Activated CD4-positive, CD25-positive, alpha-beta regulatory T cell (primary cell): ENCODE data around the gene SPZ1.
"Not testable (repeated sequence)": the region's sequence is repeated elsewhere in the genome, so short reads cannot be mapped to it uniquely, and the experiment has no call there.

ENCODE experiments used
- DNase-seq, 4 experiments: peaks; one replicate each; lab custom pipeline; 2025; lab: John Stamatoyannopoulos, UW

SPZ1 gene, protein sequence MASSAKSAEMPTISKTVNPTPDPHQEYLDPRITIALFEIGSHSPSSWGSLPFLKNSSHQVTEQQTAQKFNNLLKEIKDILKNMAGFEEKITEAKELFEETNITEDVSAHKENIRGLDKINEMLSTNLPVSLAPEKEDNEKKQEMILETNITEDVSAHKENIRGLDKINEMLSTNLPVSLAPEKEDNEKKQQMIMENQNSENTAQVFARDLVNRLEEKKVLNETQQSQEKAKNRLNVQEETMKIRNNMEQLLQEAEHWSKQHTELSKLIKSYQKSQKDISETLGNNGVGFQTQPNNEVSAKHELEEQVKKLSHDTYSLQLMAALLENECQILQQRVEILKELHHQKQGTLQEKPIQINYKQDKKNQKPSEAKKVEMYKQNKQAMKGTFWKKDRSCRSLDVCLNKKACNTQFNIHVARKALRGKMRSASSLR

DNA sequence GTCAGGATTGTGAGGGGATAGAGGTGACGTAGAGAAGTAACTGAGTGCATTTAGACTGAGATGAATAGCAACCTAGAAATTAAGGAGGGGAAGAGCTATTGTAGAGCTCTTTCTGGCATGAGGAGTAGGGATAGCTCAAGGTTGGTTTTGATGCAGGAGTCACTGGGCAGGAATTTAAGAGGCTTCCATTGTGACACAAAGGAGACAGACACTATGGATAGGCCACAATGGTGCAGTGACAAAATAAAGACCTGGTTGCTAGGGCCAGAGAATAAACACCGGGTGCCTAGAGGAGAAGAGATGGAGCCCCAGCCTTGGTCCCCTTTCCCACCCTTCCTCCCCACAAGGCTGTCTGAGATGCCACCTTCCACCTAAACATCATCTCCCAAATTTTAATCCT is at the start of gene SPZ1:
Gene SPZ1 (plus strand): TSS at position 301 of the 400 bp plus-strand sequence. CDS start 214 bp downstream, outside the sequence.
- DNase-seq = no peak

DNA sequence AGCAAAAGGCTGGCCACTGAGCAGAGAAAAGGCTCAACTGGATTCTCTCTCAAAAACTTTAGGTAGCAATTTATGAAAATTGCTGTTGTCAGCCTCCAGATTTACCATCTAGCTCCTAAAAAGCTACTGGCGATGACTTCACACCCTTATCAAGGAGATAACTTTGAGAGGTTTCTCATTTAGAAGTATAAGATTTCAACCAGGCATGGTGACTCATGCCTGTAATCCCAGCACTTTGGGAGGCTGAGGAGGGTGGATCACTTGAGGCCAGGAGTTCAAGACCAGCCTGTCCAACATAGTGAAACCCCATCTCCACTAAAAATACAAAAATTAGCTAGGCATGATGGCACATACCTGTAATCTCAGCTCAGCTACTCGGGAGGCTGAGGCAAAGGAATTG is 49.3 kb upstream of the SPZ1 start:
- DNase-seq = not testable (repeated sequence)

DNA sequence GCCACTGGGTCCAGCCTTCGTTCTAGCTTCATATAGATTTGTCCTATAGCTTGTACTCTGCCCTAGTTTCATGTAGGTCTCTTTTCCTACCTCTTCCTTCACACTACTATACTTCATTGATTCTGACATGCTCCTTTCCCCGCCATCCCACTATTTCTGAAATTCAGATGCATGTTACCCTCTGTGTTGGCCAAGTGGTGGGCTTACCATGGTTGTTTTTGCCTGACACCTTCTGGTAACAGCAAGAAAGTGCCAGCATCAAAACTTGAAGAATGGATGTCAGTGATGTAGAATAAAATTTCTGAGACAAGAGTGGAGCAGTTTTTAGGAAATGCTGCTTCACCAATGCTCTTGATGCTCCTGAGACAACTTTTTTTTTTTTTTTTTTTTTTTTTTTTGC is 44.5 kb upstream of the SPZ1 start:
- DNase-seq = no peak

DNA sequence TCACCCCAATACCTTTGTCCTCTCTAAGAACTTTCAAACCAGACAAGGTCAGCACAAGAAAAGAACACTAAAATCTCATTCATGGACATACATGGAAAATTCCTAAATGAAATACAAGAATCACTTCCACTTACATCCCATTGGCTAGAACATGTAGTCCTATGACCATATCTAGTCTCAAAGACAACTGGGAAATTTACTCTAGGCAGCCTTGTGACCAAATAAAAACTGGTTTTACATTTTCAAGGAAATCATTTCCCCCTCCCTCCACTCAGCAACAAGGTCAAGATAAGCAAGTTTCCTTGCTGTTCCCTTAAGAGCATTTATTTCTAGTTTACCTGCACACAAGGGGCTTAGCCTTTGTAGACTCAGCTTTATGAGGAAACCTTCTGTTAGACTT is 43.6 kb upstream of the SPZ1 start:
- DNase-seq = no peak

DNA sequence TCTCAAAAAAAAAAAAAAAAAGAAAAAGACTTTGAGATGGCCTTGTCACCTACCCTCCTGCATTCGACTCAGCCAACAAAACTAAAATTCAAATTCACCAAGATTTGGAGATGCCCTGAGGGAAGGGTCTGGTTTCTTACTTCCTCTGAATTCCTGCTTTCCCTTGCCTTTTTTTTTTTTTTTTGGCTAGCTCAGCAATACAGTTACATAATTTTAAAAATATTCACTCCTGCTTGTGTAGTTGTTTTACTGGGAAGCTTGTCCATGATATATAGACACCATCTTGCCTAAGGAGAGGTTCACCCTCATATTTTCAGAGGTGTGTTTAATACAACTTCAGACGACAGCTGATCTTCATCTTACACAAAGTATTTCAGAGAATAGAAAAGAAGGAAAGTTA is 42.6 kb upstream of the SPZ1 start:
- no peak for DNase-seq

DNA sequence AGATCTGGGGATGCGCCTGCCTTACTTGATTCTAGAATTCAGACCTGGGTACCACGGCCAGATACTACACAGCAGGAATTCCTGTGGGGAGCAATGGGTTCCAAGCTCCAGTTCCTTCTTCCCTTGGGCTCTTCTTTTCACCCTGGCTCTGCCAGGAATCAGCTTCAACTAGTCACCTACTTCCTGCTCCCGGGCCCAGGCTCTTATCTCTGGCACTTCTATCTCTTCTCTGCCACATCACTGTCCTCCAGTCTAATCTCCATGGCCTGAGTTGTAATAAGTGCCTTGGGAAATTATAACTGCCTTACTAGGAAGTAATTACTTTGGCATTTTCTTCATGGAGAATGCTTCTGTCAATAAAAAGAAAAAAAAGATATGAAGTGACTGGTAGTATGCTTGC is 37.7 kb upstream of the SPZ1 start:
- DNase-seq = no peak

DNA sequence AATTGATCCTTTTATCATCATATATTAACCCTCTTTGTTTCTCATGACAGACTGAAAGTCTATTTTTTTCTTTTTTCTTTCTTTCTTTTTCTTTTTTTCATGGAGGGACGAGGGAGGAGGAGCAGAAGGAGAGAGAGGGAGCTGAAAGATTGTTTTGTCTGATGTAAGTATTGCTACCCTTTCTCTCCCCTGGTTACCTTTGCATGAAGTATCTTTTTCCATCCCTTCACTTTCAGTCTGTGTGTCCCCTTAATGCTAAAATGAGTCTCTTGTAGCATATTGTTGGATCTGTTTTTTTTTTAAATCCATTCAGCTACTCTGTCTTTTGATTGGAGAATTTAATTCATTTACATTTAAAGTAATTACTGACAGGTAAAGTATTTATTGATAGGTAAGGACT is 36.4 kb upstream of the SPZ1 start:
- no peak for DNase-seq

DNA sequence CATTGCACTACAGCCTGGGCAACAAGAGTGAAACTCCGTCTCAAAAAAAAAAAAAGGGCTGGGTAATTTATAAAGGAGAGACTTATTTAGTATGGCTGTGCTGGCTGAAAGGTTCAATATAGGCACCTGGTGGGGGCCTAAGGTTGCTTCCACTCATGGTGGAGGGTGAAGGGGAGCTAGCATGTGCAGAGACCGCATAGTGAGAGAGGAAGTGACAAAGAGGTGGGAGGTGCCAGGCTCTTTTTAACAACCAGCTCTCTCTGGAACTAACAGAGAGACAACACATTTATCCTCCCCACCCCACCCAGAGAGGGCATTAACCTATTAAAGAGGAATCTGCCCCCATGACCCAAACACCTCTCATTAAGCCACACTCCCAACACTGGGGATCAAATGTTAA is 35.1 kb upstream of the SPZ1 start:
- DNase-seq = no peak

DNA sequence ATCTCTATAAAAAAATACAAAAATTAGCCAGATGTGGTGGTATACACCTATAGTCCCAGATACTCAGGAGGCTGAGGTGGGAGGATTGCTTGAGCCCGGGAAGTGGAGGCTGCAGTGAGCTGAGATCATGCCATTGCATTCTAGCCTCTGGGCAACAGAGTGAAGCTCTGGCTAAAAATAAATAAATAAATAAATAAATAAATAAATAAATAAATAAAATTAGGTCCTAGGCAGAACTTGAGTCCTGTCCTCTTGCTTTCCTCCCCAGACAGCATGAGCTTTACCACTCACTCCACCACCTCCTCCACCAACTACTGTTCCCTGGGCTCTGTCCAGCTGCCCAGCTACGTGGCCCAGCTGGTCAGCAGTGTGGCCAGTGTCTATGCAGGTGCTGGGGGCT is 31.6 kb upstream of the SPZ1 start:
- DNase-seq = no peak

DNA sequence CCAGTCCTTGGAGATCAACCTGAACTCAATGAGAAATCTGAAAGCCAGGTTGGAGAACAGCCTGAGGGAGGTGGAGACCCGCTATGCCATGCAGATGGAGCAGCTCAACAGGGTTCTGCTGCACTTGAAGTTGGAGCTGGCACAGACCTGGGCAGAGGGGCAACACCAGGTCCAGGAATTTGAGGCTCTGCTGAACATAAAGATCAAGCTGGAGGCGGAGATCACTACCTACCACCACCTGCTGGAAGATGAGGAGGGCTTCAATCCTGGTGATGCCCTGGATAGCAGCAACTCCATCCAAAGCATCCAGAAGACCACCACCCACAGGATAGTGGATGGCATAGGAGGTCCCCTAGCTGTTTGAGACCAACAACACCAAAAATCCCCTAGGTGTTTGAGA is 30.5 kb upstream of the SPZ1 start:
- no peak for DNase-seq

DNA sequence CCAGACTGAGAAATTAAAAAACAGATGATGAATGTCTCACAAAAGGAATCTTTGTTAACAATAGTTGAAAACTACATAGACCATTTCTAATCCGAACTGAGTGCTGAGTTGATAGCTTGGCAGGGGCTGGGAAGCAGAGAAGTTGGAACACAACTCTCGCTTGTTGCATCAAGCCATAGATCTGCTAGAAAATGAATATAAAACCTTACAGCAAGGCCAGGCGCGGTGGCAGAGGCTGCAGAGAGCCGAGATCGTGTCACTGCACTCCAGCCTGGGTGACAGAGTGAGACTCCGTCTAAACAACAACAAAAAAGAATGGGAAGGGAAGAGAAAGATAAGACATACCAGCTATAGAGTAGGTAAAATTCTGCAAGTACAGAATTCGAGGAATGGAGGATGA is 28.0 kb upstream of the SPZ1 start:
- DNase-seq = no peak

DNA sequence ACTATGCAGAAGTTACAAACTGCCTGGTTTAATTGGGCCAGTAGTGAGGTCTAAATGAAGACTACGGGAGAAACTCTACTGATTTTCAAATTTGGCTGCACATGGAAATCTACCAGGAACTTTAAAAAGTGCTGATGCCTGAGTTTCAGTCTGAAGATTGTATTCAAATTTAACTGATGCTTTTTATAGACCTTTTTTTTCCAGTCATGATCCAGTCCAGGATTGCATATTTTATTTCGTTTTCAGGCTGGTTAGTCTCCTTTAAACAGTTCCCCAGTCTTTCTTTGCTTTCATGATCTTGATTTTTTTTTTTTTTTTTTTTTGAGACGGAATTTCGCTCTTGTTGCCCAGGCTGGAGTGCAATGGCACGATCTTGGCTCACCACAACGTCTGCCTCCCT is 23.7 kb upstream of the SPZ1 start:
- no peak for DNase-seq

DNA sequence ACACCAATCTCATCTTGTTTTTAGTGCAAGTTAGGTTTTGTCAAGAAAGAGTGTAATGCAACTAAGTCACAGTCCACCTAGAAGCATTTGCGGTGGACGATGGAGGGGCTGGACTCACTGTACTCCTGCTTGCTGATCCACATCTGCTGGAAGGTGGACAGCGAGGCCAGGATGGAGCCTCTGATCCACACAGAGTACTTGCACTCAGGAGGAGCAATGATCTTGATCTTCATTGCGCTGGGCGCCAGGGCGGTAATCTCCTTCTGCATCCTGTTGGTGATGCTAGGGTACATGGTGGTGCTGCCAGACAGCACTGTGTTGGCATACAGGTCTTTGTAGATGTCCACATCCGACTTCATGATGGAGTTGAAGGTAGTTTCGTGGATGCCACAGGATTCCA is 20.2 kb upstream of the SPZ1 start:
- no peak for DNase-seq

DNA sequence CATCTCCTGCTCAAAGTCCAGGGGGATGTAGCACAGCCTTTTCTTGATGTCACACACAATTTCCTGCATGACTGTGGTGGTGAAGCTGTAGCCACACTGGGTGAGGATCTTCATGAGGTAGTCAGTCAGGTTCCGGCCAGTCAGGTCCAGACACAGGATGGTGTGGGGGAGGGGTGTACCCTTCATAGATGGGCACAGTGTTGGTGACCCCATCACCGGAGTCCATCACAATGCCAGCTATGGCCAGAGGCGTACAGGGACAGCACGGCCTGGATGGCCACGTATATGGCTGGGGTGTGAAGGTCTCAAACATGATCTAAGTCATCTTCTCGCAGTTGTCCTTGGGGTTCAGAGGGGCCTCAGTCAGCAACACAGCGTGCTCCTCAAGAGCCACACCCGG is 19.7 kb upstream of the SPZ1 start:
- no peak for DNase-seq

DNA sequence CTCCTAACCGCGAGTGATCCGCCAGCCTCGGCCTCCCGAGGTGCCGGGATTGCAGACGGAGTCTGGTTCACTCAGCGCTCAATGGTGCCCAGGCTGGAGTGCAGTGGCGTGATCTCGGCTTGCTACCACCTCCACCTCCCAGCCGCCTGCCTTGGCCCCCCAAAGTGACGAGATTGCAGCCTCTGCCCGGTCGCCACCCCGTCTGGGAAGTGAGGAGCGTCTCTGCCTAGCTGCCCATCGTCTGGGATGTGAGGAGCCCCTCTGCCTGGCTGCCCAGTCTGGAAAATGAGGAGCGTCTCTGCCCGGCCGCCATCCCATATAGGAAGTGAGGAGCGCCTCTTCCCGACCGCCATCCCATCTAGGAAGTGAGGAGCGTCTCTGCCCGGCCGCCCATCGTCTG is 19.0 kb upstream of the SPZ1 start:
- not testable (repeated sequence) for DNase-seq

DNA sequence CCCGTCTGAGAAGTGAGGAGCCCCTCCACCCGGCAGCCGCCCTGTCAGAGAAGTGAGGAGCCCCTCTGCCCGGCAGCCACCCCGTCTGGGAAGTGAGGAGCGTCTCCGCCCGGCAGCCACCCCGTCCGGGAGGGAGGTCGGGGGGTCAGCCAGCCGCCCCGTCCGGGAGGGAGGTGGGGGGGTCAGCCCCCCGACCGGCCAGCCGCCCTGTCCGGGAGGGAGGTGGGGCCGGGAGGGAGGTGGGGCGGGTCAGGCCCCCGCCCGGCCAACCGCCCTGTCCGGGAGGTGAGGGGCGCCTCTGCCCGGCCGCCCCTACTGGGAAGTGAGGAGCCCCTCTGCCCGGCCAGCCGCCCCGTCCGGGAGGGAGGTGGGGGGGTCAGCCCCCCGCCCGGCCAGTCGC is 18.5 kb upstream of the SPZ1 start:
- DNase-seq = not testable (repeated sequence)

DNA sequence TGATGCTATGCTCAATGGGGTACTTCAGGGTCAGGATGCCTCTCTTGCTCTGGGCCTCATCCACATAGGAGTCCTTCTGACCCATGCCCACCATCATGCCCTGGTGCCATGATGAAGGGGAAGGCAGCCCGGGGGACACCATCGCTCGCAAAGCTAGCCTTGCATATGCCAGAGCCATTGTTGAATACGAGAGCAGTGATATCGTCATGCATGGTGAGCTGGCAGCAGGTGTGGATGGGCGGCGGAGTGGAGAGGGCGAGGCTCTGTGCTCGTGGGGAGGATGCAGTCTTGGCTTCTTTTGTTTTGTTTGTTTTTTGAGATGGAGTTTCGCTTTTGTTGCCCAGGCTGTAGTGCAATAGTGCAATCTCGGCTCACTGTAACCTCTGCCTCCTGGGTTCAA is 17.2 kb upstream of the SPZ1 start:
- no peak for DNase-seq

DNA sequence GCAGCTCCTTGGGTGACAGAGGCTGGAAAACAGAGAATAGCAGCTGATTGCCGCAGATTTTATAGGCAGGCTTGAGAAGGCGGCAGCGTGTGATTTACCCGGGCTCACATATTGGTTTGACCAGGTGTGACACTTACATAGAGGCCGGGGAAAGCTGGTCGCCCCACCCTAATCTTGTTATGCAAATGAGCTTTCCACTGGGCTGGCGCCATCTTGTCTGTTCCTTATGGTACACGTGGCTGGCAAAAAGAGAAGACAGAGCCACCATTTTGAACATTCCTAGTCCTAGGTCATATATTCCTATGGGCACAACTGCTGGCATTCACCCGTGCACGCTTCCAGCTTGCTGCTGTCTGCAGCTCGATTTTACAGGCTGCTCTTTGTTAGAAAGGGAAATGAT is 11.3 kb upstream of the SPZ1 start:
- no peak for DNase-seq

DNA sequence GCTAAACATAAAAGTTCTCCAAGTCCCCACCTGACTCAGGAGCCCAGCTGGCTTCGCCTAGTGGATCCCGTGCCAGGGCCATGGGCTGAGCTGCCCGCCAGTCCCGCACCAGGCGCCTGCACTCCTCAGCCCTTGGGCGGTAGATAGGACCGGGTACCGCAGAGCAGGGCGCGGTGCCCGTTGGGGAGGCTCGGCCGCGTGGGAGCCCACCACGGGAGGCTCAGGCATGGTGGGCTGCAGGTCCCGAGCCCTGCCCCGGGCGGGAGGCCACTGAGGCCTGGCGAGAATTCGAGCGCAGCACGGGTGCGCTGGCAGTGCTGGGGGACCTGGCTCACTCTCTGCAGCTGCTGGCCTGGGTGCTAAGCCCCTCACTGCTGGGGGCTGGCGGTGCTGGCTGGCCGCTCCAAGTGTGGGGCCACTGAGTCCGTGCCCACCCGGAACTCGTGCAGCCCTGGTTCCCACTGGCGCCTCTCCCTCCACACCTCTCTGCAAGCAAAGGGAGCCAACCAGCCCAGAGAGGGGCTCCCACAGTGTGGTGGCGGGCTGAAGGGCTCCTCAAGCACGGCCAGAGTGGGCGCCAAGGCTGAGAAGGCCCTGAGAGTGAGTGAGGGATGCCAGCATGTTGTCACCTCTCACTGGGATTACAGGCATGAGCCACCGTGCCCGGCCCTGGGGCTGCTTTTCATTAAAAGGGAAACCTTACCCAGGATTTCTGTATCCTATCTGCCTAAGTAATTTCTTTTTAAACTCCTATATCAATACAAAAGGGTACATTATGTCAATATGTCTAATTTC is 9.7 kb upstream of the SPZ1 start:
- no peak for DNase-seq

DNA sequence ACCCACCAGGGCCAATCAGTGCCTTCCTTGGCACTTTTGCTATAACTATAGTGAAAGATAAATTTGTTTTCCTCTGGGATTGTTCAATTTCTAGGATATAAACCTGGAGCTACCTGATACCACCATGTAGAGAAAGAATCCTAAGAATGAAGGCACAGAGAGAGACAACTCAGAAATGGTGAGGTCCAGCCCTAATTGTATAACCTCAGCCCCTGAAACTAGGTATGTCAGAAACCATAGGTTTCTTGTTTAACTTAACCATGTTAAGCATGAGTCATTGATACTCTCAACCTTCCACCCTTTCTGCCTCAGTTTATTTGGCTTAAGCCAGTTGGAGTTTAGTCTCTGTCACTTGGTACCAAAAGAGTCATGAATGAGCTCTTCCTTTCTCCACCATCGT is 4.6 kb upstream of the SPZ1 start:
- no peak for DNase-seq

DNA sequence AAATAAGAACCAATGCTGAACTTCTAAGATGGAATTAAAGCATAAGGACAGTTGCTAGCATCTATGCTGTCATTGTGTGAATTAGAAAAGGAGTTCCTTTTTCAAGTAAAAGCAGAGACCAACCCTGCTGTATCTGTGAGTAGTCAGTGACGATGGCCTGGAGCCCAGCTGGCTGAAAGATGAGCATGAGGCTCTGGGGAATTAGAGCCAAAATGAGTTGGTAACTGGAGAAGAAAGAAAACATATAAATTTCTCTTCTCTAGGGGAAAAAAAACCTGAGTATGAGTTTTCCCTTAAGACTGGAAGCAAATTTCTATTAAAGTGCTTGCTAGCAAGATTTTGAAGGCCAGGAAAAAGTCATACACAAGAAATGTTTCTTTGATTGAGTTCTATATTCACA is 1.6 kb upstream of the SPZ1 start:
- no peak for DNase-seq

DNA sequence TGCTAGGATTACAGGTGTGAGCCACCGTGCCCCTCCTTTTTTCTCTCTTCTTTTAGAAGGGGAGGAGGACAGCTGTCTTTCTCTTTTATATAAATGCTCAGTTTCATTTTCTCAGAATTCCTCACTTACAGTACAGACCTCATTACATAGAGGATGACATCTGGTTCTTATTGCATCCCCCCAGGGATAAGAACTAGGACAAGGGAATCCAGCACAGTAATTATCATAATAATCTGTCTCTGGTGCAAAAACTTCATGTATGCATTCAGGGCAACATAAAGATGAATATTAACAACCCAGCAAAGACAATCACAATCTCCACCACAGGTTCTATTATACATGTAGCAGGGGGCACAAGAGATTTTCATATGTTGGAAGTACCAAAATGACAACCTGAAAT is 5.1 kb downstream of the SPZ1 start:
- DNase-seq = no peak

DNA sequence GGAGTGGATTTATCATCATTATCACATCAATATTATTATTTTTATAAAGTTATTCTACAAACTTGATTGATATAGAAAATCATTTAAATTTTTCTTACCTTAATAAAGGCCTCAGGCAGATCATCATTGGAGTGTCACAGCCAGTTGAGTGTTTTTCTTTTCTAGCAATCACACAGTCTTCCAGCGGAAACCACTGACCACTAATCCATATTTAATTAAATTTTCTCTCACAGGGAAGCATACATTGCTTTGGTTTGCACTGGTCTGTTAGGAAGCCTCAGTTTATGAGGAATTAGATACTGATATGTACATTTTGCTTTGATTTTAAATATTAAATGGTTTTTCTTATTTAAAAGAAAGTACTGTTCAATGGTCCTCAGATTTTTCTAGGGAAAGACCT is 6.7 kb downstream of the SPZ1 start:
- no peak for DNase-seq

DNA sequence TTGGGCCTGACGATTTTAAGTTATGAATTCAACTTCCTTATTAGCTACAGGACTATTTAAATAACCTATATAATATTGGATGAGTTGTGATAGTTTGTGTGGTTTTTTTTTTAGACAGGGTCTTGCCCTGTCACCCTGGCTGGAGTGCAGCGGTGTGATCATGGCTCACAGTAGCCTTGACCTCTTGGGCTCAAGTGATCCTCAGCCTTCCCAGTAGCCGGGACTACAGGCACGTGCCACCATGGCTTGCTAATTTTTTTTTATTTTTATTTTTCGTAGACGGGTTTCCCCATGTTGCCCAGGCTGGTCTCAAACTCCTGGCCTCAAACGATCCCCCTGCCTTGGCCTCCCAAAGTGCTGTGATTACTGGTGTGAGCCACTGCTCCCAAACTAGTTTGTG is 17.6 kb downstream of the SPZ1 start:
- DNase-seq = no peak
